GM21515 (cell line): ENCODE data around the gene NDRG4.
A peak's percentile ranks its signal among the peaks of the same experiment; 100 is the strongest.

ENCODE experiments used
- ATAC-seq: cut with Tn5 transposase; IDR thresholded peaks from one replicate; pipeline ENCODE4 v1.9.1; 2021; ENCODE audit not compliant: unreplicated experiment

NDRG4 gene

DNA sequence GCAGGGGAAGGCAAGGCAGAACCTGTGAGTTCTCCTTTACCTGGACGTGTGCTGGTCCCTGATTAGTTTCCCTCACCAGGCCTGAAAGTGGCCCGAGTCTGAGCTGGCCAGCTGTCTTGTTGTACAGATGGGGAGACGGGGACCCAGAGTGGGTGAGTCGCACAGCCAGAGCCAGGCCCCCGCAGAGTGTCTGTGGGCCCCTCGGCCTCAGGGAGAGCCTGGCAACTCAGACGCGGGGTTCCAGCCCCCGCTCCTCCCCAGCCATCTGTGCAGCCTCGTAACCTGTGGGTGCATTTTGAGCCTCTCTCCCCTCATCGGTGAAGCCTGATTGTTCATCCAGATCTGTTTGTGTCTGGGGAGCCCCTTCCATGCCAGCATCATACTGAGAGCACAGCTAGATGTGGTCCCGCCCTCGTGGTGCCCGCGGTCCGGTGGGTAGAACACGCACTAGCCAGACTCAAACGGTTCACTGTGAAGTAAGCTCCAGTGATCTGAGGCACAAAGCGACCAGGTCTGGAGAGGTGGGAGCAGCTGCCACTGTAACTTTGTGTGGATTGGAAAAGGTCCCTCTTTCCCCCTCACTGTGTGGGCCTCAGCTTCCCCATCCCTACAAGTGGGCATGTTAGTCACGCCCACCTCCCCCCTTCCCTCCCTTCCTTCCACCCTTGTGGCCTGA lies 6.0 kb upstream of the NDRG4 start:
- no peak for ATAC-seq

DNA sequence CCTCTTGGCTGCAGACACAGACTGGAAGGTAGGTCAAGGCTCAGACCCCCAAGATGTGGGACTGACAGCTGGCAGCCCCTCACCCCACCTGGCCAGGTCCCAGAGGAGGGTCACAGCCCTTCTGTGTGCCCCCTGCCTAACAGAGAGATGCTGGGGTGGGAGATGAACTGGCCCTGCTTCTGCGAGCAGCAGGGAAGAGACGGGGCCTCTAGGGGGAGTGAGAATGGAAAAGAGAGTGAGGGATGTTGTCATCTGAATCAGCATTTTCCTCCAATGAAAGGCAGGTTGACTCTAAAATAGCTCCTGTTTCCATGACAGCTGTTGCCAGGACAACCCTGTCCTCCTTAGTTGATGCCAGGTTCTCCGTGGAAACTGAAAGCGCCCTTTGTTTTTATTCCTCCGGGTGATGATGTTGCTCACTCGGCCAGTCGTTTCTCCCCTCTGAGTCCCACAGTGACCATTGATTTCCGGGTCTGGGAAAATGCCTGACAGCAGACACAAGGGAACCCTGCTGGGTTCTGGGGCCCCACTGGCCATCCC lies 4.9 kb upstream of the NDRG4 start:
- peak; percentile 52 for ATAC-seq

DNA sequence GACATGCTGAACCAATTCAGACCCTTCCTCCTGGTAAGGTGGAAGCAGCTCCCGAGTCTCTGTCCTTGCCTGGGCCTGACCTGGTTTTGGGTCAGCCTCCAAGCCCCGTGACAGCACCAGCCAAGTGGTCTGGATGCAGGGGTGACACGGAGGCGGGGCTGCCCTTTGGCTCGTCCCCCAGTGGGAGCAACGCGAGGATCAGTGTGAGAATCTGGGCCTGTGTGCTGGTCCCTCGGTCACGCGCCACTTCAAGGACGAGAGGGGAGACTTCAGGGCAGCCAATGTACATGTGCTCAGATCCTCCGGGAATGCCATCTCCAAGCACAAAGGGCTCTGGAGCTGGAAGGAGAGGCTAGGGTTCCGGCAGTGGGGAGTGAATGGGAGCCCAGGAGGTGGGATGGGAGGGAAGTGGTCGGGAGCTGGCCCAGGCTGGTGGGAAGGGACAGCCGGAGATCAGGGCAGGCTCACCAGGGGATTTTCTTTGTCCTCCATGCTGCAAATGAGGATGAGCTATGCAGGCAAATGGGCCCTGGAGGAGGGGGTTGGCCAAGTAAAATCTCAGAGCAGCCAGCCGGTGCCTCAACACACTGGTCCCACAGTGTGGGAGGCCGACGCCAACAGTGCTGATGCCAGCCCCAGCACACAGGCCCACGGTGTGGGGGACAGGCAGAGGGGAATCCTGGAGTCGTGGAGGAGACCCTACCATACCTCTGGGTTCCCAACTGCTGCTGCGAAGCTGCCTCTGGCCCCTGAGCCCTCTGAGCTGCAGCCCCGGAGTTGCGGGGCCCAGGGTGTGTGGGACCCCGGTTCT lies 4.2 kb upstream of the NDRG4 start:
- ATAC-seq, result no peak

DNA sequence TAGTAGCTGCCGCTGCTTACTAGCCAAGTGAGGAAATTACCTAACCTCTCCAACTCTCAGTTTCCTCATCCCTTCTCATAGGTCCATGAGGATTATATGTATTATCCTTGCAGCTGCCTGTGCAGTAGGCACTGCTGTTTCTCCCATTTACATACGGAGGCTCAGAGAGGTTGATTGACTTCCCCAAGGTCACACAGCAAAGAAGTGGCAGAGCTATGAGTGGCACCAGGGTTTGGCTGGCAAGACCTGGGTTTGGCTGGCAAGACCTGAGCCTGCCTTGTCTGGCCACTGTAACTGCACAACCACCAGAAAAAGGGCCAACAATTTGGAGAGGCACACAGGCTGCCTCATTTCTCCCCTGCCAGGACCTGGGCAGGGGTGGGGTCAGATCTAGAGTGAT lies 2.5 kb upstream of the NDRG4 start:
- ATAC-seq, result no peak

DNA sequence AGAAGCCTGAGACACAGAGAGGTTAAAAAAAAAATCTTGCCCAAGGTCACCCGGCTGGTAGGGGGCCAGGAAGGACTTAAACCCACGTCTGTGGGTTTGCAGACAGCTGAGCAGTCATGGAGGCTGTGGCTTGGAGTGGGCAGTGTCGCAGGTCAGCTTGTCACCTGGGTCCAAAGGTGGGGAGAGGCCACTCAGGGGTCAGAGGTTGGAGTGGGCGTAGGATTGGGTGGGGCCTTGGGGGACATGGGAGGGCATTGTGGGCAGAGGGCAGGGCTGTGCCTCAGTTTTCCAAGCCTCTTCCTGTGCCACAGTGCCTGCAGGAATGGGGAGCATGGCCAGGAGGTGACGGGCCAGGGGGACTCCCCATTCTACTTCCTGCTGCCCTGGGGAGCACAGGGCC lies 2.0 kb upstream of the NDRG4 start:
- ATAC-seq, result no peak

DNA sequence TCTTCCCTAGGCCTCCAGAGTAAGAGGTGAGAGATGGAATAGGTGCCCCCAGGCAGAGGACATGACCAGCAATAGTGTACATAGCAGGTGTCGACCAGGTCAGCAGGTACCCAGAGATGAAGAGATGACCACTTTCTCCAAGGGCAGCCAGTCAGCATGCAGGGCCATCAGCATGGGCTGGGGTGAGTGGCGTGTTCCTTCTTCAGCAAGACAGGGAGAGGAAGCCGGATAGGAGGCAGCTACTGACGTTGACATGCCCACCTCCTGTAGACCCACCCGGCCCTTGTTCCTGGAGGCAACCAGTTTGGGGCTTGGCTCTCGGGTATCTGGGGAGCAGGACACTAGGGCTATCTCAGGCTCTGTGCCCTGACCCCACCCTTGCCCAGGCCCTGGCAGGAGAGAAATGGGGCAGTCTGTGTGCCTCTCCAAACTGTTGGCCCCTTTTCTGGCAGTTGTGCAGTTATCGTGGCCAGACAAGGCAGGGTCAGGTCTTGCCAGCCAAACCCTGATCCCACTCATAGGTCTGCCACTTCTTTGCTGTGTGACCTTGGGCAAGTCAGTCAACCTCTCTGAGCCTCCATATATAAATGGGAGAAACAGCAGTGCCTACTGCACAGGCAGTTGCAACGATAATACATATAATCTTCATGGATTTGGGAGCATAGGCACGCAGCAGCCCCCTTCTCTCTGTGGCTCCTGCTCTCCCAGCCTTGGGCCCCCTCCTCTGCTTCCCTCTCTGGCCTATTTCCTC lies 1.4 kb upstream of the NDRG4 start:
- ATAC-seq, result no peak

DNA sequence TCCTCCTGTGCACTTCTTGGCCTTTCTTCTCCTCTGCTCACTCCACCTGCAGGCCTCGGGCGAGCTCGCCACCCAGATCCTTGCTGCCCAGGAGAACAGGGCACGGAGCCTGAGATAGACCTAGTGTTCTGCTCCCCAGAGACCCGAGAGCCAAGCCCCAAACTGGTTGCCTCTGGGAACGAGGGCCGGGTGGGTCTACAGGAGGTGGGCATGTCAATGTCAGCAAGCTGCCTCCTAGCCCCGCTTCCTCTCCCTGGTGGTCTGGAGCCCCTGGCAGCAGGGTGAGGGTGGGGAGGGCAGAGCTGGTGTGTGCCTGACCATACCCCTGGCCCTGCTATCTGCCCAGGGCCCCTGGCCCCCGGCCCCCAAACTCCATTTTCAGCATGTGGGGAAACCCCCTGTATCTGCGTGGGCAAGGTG lies 841 bp upstream of the NDRG4 start:
- ATAC-seq, result no peak

- no peak for ATAC-seq
These were observed 693 bp downstream of the NDRG4 start for GRCh38 chr16:58500430-58501241.

GRCh38 chr16:58501242-58502131 lies 1.5 kb downstream of the NDRG4 start:
- no peak for ATAC-seq

GRCh38 chr16:58502217-58502921 lies 2.4 kb downstream of the NDRG4 start:
- no peak for ATAC-seq

DNA sequence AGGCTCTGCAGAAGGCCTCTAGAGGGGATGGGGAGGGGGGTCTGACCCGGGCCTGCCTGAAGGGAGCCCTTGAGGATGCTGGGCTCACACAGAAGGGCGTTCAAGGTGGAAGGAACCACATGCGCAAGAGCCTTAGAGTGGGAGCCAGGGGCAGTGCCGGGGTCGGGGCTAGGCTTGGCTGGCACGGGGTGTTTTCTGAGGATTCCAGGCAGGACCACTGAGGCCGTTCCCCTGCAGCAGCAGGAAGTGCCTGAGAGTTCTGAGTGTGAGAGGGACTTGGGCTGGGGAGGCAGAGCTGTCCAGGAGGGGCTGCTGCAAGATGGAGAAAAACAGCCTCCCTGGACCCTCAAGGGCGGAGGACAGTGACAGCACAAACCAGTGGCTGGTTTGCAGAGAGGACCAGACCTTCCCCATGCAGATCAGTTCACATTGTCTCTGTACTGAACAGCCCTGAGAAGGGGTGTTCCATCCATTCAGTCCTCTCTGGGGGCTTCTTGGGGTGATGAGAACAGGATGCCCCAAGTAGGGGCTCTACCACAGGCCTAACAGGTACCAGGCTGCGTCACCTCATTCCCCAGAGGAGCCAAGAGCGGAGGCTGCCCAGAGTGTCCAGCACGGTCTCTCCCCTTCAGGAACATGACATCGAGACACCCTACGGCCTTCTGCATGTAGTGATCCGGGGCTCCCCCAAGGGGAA lies 3.4 kb downstream of the NDRG4 start:
- ATAC-seq, result no peak

- ATAC-seq, result no peak
These were observed 4.1 kb downstream of the NDRG4 start for GRCh38 chr16:58503863-58504688.

GRCh38 chr16:58506241-58507194 lies 6.6 kb downstream of the NDRG4 start:
- ATAC-seq, result no peak

DNA sequence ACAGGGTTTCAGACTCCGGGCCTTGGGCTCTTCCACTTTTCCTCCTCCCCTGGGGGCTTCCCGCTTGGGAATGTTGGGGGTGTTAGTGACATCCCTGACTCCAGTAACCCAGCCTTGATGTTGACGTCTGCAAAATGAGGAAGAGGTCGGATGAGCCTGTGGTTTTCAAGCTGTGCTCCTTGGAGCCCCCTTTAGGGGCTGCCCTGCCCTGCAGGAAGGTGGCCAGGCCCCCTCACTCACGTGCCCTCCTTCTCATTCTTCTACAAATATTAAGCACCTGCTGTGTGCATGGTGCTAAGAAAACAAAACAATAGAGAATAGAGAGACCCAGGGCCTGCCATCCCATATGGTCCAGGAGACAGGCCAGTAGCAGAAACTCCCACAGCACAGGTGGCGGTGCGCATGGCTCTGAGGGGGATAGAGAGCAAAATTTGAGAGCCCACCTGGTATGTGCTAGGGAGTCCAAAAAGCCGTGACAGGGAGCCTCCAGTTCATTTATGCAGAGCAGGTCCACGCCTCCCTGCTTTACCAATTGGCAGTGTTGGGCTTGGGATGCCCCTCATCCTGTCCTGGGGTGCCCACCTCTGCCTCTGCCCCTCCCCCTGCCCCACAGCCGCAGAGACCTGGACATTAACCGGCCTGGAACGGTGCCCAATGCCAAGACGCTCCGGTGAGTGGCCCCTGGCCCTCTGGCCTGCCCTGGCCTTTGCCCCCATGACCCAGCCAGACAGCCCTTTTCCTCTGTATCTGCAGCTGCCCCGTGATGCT lies 7.4 kb downstream of the NDRG4 start:
- no peak for ATAC-seq

- ATAC-seq, result no peak
These were observed 8.2 kb downstream of the NDRG4 start for GRCh38 chr16:58507963-58508670.
